GM19328 (cell line): ENCODE data around the gene TBC1D19.
"Not testable (repeated sequence)": the region's sequence is repeated elsewhere in the genome, so short reads cannot be mapped to it uniquely, and the experiment has no call there.

Experiments used
- ATAC-seq: cut with Tn5 transposase; IDR thresholded peaks from one replicate; pipeline ENCODE4 v1.9.1; 2021; ENCODE audit warnings: mild to moderate bottlenecking, moderate library complexity; ENCODE audit not compliant: unreplicated experiment

The TBC1D19 gene

GRCh38 chr4:26596843-26597242 is 13.0 kb downstream of the TBC1D19 start:
- no peak for ATAC-seq

GRCh38 chr4:26601204-26601603 is 17.3 kb downstream of the TBC1D19 start:
- no peak for ATAC-seq

- no peak for ATAC-seq
These were observed 23.9 kb downstream of the TBC1D19 start for GRCh38 chr4:26607776-26608175.

GRCh38 chr4:26609391-26609790 is 25.5 kb downstream of the TBC1D19 start:
- ATAC-seq, result no peak

GRCh38 chr4:26609868-26610267 is 26.0 kb downstream of the TBC1D19 start:
- ATAC-seq, result no peak

GRCh38 chr4:26611372-26611771 is 27.5 kb downstream of the TBC1D19 start:
- no peak for ATAC-seq

- no peak for ATAC-seq
These were observed 28.0 kb downstream of the TBC1D19 start for GRCh38 chr4:26611885-26612284.

GRCh38 chr4:26613237-26613636 is 29.4 kb downstream of the TBC1D19 start:
- ATAC-seq, result no peak

GRCh38 chr4:26613735-26614134 is 29.9 kb downstream of the TBC1D19 start:
- no peak for ATAC-seq

- no peak for ATAC-seq
These were observed 35.9 kb downstream of the TBC1D19 start for GRCh38 chr4:26619784-26620183.

GRCh38 chr4:26621366-26621765 is 37.5 kb downstream of the TBC1D19 start:
- no peak for ATAC-seq

- ATAC-seq, result no peak
These were observed 39.0 kb downstream of the TBC1D19 start for GRCh38 chr4:26622913-26623312.

- not testable (repeated sequence) for ATAC-seq
These were observed 42.8 kb downstream of the TBC1D19 start for GRCh38 chr4:26626658-26627057.

GRCh38 chr4:26632916-26633315 is 49.0 kb downstream of the TBC1D19 start:
- no peak for ATAC-seq

GRCh38 chr4:26634237-26634636 is 50.4 kb downstream of the TBC1D19 start:
- no peak for ATAC-seq

- ATAC-seq, result no peak
These were observed 52.6 kb downstream of the TBC1D19 start for GRCh38 chr4:26636458-26636857.

- ATAC-seq, result not testable (repeated sequence)
These were observed 56.8 kb downstream of the TBC1D19 start for GRCh38 chr4:26640639-26641038.

GRCh38 chr4:26647523-26648224 is 63.8 kb downstream of the TBC1D19 start:
- ATAC-seq, result no peak

GRCh38 chr4:26648260-26648659 is 64.4 kb downstream of the TBC1D19 start:
- ATAC-seq, result no peak

- no peak for ATAC-seq
These were observed 76.4 kb downstream of the TBC1D19 start for GRCh38 chr4:26660261-26660660.

- ATAC-seq, result no peak
These were observed 80.0 kb downstream of the TBC1D19 start for GRCh38 chr4:26663888-26664287.

GRCh38 chr4:26670903-26671537 is 87.1 kb downstream of the TBC1D19 start:
- ATAC-seq, result no peak
